GM19438 (cell line): Measurements from ENCODE around the gene ASTN2.

Experiments
- ATAC-seq: cut with Tn5 transposase; IDR thresholded peaks from one replicate; pipeline ENCODE4 v1.9.1; 2021; ENCODE audit warnings: low read depth; ENCODE audit not compliant: unreplicated experiment

Gene ASTN2

GRCh38 chr9:116480700-116481099 is 934.2 kb downstream of the ASTN2 start:
- no peak for ATAC-seq

- ATAC-seq: no peak
Observed at GRCh38 chr9:116479967-116480366, 934.9 kb downstream of the ASTN2 start.

GRCh38 chr9:116479056-116479544 is 935.8 kb downstream of the ASTN2 start:
- no peak for ATAC-seq

GRCh38 chr9:116477584-116478141 is 937.2 kb downstream of the ASTN2 start:
- no peak for ATAC-seq

- no peak for ATAC-seq
Observed at GRCh38 chr9:116476935-116477381, 937.9 kb downstream of the ASTN2 start.

- ATAC-seq: no peak
Observed at GRCh38 chr9:116476002-116476401, 938.9 kb downstream of the ASTN2 start.

- ATAC-seq: no peak
Observed at GRCh38 chr9:116475201-116475600, 939.7 kb downstream of the ASTN2 start.

- ATAC-seq: no peak
Observed at GRCh38 chr9:116471944-116472506, 942.8 kb downstream of the ASTN2 start.

- no peak for ATAC-seq
Observed at GRCh38 chr9:116471093-116471906, 943.6 kb downstream of the ASTN2 start.

- ATAC-seq: no peak
Observed at GRCh38 chr9:116468793-116469527, 945.9 kb downstream of the ASTN2 start.

- ATAC-seq: no peak
Observed at GRCh38 chr9:116468369-116468768, 946.5 kb downstream of the ASTN2 start.

GRCh38 chr9:116467740-116468351 is 947.0 kb downstream of the ASTN2 start:
- no peak for ATAC-seq

- no peak for ATAC-seq
Observed at GRCh38 chr9:116466271-116467235, 948.3 kb downstream of the ASTN2 start.

- ATAC-seq: no peak
Observed at GRCh38 chr9:116465576-116466270, 949.1 kb downstream of the ASTN2 start.

- no peak for ATAC-seq
Observed at GRCh38 chr9:116464987-116465571, 949.8 kb downstream of the ASTN2 start.

GRCh38 chr9:116464423-116464822 is 950.4 kb downstream of the ASTN2 start:
- no peak for ATAC-seq

GRCh38 chr9:116461632-116462031 is 953.2 kb downstream of the ASTN2 start:
- no peak for ATAC-seq

GRCh38 chr9:116460026-116460425 is 954.8 kb downstream of the ASTN2 start:
- no peak for ATAC-seq
